Naive B cell (primary cell): ENCODE data around the gene DGCR2. TPM values are rescaled to one million over a fixed set of nuclear protein-coding genes. Genes with fewer than 3 reads are reported as not detected.
A peak's percentile ranks its signal among the peaks of the same experiment; 100 is the strongest.

Experiments used
- ATAC-seq, 2 donors: fragments of 150-1000 bp; cut with Tn5 transposase; 2 replicates each; pipeline ENCODE4 v1.10.0; 2021; ENCODE audit warnings: low read depth in 2 of 2, mild to moderate bottlenecking in 2 of 2, moderate library complexity in 2 of 2
- DNase-seq: peaks from one replicate; pipeline ENCODE4 v3.0.0; 2022
- H3K27ac Mint-ChIP-seq, 6 donors: one replicate each; pipeline ENCODE4 v1.8.0; 2020 to 2022; ENCODE audit warnings: mild to moderate bottlenecking in 6 of 6, mixed read lengths in 6 of 6, moderate library complexity in 5 of 6, inconsistent platforms in 2 of 6
- H3K27me3 Mint-ChIP-seq, 3 donors: one replicate each; pipeline ENCODE4 v1.8.0; 2021 to 2022; ENCODE audit warnings: mixed read lengths in 3 of 3, mild to moderate bottlenecking in 1 of 3
- H3K36me3 Mint-ChIP-seq, 2 donors: one replicate each; pipeline ENCODE4 v1.8.0; 2020 to 2022; ENCODE audit warnings: mixed read lengths in 2 of 2, inconsistent platforms in 1 of 2, mild to moderate bottlenecking in 1 of 2
- H3K4me1 Mint-ChIP-seq, 3 donors: one replicate each; pipeline ENCODE4 v1.8.0; 2020 to 2022; ENCODE audit warnings: mixed read lengths in 3 of 3, inconsistent platforms in 1 of 3, mild to moderate bottlenecking in 1 of 3, moderate library complexity in 1 of 3
- H3K4me3 Mint-ChIP-seq, 8 donors: one replicate each; pipeline ENCODE4 v1.8.0; 2020 to 2022; ENCODE audit warnings: mild to moderate bottlenecking in 8 of 8, mixed read lengths in 8 of 8, moderate library complexity in 8 of 8, inconsistent platforms in 2 of 8
- H3K9me3 Mint-ChIP-seq, 7 donors: one replicate each; pipeline ENCODE4 v1.8.0; 2020 to 2022; ENCODE audit warnings: mixed read lengths in 7 of 7, mild to moderate bottlenecking in 5 of 7, inconsistent platforms in 2 of 7, moderate library complexity in 1 of 7
- polyA plus RNA-seq, 6 donors: library from polyadenylated mRNA; unstranded; fragments of 300-500 nt; fragmentation: Illumina TruSeq; gene quantifications; one replicate each; pipeline ENCODE4 v1.2.3, GENCODE V29; 2021; ENCODE audit warnings: low read depth in 6 of 6

Gene DGCR2
- polyA plus RNA-seq, 6 donors from 2014 or later = 27.4 to 50.6 (median 32.8) TPM

GRCh38 chr22:19120829-19121630 is 1.2 kb downstream of the DGCR2 start:
- Mint-ChIP-seq H3K36me3 (no peaks in the 10 kb centered on the region), H3K9me3 (peaks cover 0 to 1% (median 0%) of the 10 kb centered on the region in 7 donors), H3K27ac (peak overlapping the region in 5 of 6 donors; percentile 53 to 92 (median 81)), H3K27me3 (peaks cover 0 to 6% (median 0%) of the 10 kb centered on the region in 3 donors), H3K4me3 (peak overlapping the region; percentile 83 to 96 (median 92)), H3K4me1 (peaks cover 49 to 70% (median 61%) of the 10 kb centered on the region in 3 donors)
- ATAC-seq = no peak
- no peak for DNase-seq

- Mint-ChIP-seq H3K9me3 (peaks cover 0 to 1% (median 0%) of the 10 kb centered on the region in 7 donors), H3K4me1 (peaks cover 58 to 80% (median 71%) of the 10 kb centered on the region in 3 donors), H3K36me3 (no peaks in the 10 kb centered on the region), H3K27ac (peak overlapping the region in 4 of 6 donors; percentile 16 to 88 (median 68)), H3K4me3 (peak overlapping the region; percentile 22 to 94 (median 83)), H3K27me3 (peaks cover 0 to 6% (median 0%) of the 10 kb centered on the region in 3 donors)
- DNase-seq (no peak), ATAC-seq (no peak)
Measured at GRCh38 chr22:19119949-19120348, 2.3 kb downstream of the DGCR2 start.

GRCh38 chr22:19118329-19118880 is 3.8 kb downstream of the DGCR2 start:
- Mint-ChIP-seq H3K36me3 (no peaks in the 10 kb centered on the region), H3K4me1 (peaks cover 63 to 81% (median 79%) of the 10 kb centered on the region in 3 donors), H3K27me3 (no peaks in the 10 kb centered on the region), H3K9me3 (peaks cover 0 to 1% (median 0%) of the 10 kb centered on the region in 7 donors), H3K4me3 (peak overlapping the region in 6 of 8 donors; percentile 15 to 93 (median 44)), H3K27ac (peak overlapping the region in 4 of 6 donors; percentile 12 to 70 (median 56))
- ATAC-seq (peak; percentile 7 to 8), DNase-seq (peak; percentile 31)

GRCh38 chr22:19117111-19117512 is 5.1 kb downstream of the DGCR2 start:
- H3K4me1 Mint-ChIP-seq = peaks cover 60 to 72% (median 72%) of the 10 kb centered on the region in 3 donors
- H3K4me3 Mint-ChIP-seq = peak overlapping the region in 3 of 8 donors; percentile 35 to 59 (median 46)
- peak overlapping the region in 1 of 6 donors; percentile 29 for H3K27ac Mint-ChIP-seq

GRCh38 chr22:19115628-19116027 is 6.6 kb downstream of the DGCR2 start:
- Mint-ChIP-seq H3K36me3 (no peaks in the 10 kb centered on the region), H3K9me3 (no peaks in the 10 kb centered on the region), H3K27ac (peak overlapping the region in 5 of 6 donors; percentile 8 to 86 (median 60)), H3K4me1 (peaks cover 60 to 71% (median 71%) of the 10 kb centered on the region in 3 donors), H3K27me3 (no peaks in the 10 kb centered on the region), H3K4me3 (peak overlapping the region in 1 of 8 donors; percentile 12)
- DNase-seq (no peak), ATAC-seq (no peak)

More at GRCh38 chr22:19117111-19117512, 5.1 kb downstream of the DGCR2 start:
- no peaks in the 10 kb centered on the region for H3K9me3 Mint-ChIP-seq
- no peaks in the 10 kb centered on the region for H3K36me3 Mint-ChIP-seq
- DNase-seq (no peak), ATAC-seq (no peak)
- H3K27me3 Mint-ChIP-seq = no peaks in the 10 kb centered on the region

- no peaks in the 10 kb centered on the region for H3K36me3 Mint-ChIP-seq
- H3K27me3 Mint-ChIP-seq = no peaks in the 10 kb centered on the region
- peak overlapping the region in 4 of 6 donors; percentile 53 to 86 (median 58) for H3K27ac Mint-ChIP-seq
- H3K9me3 Mint-ChIP-seq = no peaks in the 10 kb centered on the region
- DNase-seq (no peak), ATAC-seq (no peak)
- peak overlapping the region in 3 of 8 donors; percentile 4 to 57 (median 12) for H3K4me3 Mint-ChIP-seq
- peaks cover 58 to 69% (median 68%) of the 10 kb centered on the region in 3 donors for H3K4me1 Mint-ChIP-seq
Measured at GRCh38 chr22:19114984-19115552, 7.1 kb downstream of the DGCR2 start.

GRCh38 chr22:19113429-19113828 is 8.8 kb downstream of the DGCR2 start:
- ATAC-seq = no peak
- Mint-ChIP-seq H3K27ac (no peak overlapping the region), H3K36me3 (no peaks in the 10 kb centered on the region), H3K9me3 (no peaks in the 10 kb centered on the region), H3K4me3 (no peak overlapping the region), H3K27me3 (no peaks in the 10 kb centered on the region), H3K4me1 (peaks cover 55 to 68% (median 68%) of the 10 kb centered on the region in 3 donors)
- no peak for DNase-seq

GRCh38 chr22:19111584-19111983 is 10.6 kb downstream of the DGCR2 start:
- peak overlapping the region in 2 of 8 donors; percentile 66 for H3K4me3 Mint-ChIP-seq
- no peaks in the 10 kb centered on the region for H3K36me3 Mint-ChIP-seq
- DNase-seq (no peak), ATAC-seq (no peak)
- H3K4me1 Mint-ChIP-seq = peaks cover 57 to 68% (median 66%) of the 10 kb centered on the region in 3 donors
- peak overlapping the region in 4 of 6 donors; percentile 28 to 91 (median 57) for H3K27ac Mint-ChIP-seq
- H3K9me3 Mint-ChIP-seq = no peaks in the 10 kb centered on the region
- H3K27me3 Mint-ChIP-seq = no peaks in the 10 kb centered on the region

- H3K36me3 Mint-ChIP-seq = no peaks in the 10 kb centered on the region
- H3K4me3 Mint-ChIP-seq = peak overlapping the region in 1 of 8 donors; percentile 66
- peaks cover 56 to 68% (median 66%) of the 10 kb centered on the region in 3 donors for H3K4me1 Mint-ChIP-seq
- no peaks in the 10 kb centered on the region for H3K9me3 Mint-ChIP-seq
- ATAC-seq (no peak), DNase-seq (no peak)
- no peaks in the 10 kb centered on the region for H3K27me3 Mint-ChIP-seq
- H3K27ac Mint-ChIP-seq = peak overlapping the region in 4 of 6 donors; percentile 28 to 92 (median 69)
Measured at GRCh38 chr22:19111140-19111539, 11.1 kb downstream of the DGCR2 start.

GRCh38 chr22:19110646-19111045 is 11.6 kb downstream of the DGCR2 start:
- ATAC-seq = no peak
- peaks cover 51 to 68% (median 66%) of the 10 kb centered on the region in 3 donors for H3K4me1 Mint-ChIP-seq
- no peaks in the 10 kb centered on the region for H3K27me3 Mint-ChIP-seq
- H3K4me3 Mint-ChIP-seq = no peak overlapping the region
- no peak for DNase-seq
- H3K9me3 Mint-ChIP-seq = no peaks in the 10 kb centered on the region
- peak overlapping the region in 3 of 6 donors; percentile 31 to 92 (median 54) for H3K27ac Mint-ChIP-seq
- H3K36me3 Mint-ChIP-seq = no peaks in the 10 kb centered on the region

- no peak for ATAC-seq
- Mint-ChIP-seq H3K9me3 (no peaks in the 10 kb centered on the region), H3K36me3 (no peaks in the 10 kb centered on the region), H3K4me1 (peaks cover 45 to 67% (median 66%) of the 10 kb centered on the region in 3 donors), H3K4me3 (peak overlapping the region in 7 of 8 donors; percentile 61 to 87 (median 73)), H3K27me3 (no peaks in the 10 kb centered on the region), H3K27ac (peak overlapping the region; percentile 54 to 92 (median 84))
- DNase-seq = no peak
Measured at GRCh38 chr22:19110064-19110458, 12.2 kb downstream of the DGCR2 start.

GRCh38 chr22:19109198-19110063 is 12.8 kb downstream of the DGCR2 start:
- Mint-ChIP-seq H3K27me3 (no peaks in the 10 kb centered on the region), H3K4me1 (peaks cover 40 to 63% (median 63%) of the 10 kb centered on the region in 3 donors), H3K27ac (peak overlapping the region; percentile 54 to 92 (median 84)), H3K9me3 (no peaks in the 10 kb centered on the region), H3K4me3 (peak overlapping the region; percentile 7 to 87 (median 73)), H3K36me3 (no peaks in the 10 kb centered on the region)
- peak; percentile 68 for DNase-seq
- ATAC-seq = peak; percentile 98
